ENCODE results near the gene SLC32A1. TPM values are rescaled to one million over a fixed set of nuclear protein-coding genes. Genes with fewer than 3 reads are reported as not detected.

Gene SLC32A1
- not detected for total RNA-seq

- no peak within 1 kb of the TSS for H3K4me3 ChIP-seq (ENCODE audit: low read depth, poor library complexity, severe bottlenecking)
- intact Hi-C loops (cut with DNase I; ENCODE audit: low total_unique reads) = no loop called here
- 1% methylated on average over 45 to 58 of the region's 76 CpGs for WGBS, 2 donors
- TF ChIP-seq POLR2A (IDR thresholded peaks at IDR 0.05) (no peak), CTCF (IDR thresholded peaks at IDR 0.05) (no peak)
- no peak for DNase-seq (ENCODE audit: low spot score in 2 of 2)
Measured at GRCh38 chr20:38723848-38724625, at the start of gene SLC32A1. Gene SLC32A1 (plus strand): TSS chr20:38724486. CDS start chr20:38724725, 239 bp downstream.

- no peak overlapping the region for H3K4me3 ChIP-seq (ENCODE audit: low read depth, poor library complexity, severe bottlenecking)
- intact Hi-C loops (cut with DNase I; ENCODE audit: low total_unique reads) = no loop called here
- DNase-seq (ENCODE audit: low spot score in 2 of 2) = peak in 1 of 2 donors; percentile 68
- no peak for TF ChIP-seq POLR2A (IDR thresholded peaks at IDR 0.05)
- no peak for TF ChIP-seq CTCF (IDR thresholded peaks at IDR 0.05)
- WGBS, 2 donors = 26 to 38% methylated on average over 13 of the region's 13 CpGs
Measured at GRCh38 chr20:38674765-38675133, 49.5 kb upstream of the SLC32A1 start.

GRCh38 chr20:38676576-38676975 is 47.7 kb upstream of the SLC32A1 start:
- no peak overlapping the region for H3K4me3 ChIP-seq (ENCODE audit: low read depth, poor library complexity, severe bottlenecking)
- 73 to 86% methylated on average over 5 of the region's 5 CpGs for WGBS, 2 donors
- peak in 1 of 2 donors; percentile 70 for DNase-seq (ENCODE audit: low spot score in 2 of 2)
- intact Hi-C loops (cut with DNase I; ENCODE audit: low total_unique reads) = no loop called here
- TF ChIP-seq POLR2A (IDR thresholded peaks at IDR 0.05) (no peak), CTCF (IDR thresholded peaks at IDR 0.05) (no peak)

GRCh38 chr20:38680500-38681306 is 43.6 kb upstream of the SLC32A1 start:
- 40 to 51% methylated on average over 9 of the region's 9 CpGs for WGBS, 2 donors
- H3K4me3 ChIP-seq (ENCODE audit: low read depth, poor library complexity, severe bottlenecking) = no peak overlapping the region
- TF ChIP-seq CTCF (IDR thresholded peaks at IDR 0.05) (no peak), POLR2A (IDR thresholded peaks at IDR 0.05) (no peak)
- DNase-seq (ENCODE audit: low spot score in 2 of 2) = peak in 1 of 2 donors; percentile 25
- intact Hi-C loops (cut with DNase I; ENCODE audit: low total_unique reads) = no loop called here

GRCh38 chr20:38685271-38685670 is 39.0 kb upstream of the SLC32A1 start:
- TF ChIP-seq POLR2A (IDR thresholded peaks at IDR 0.05) (no peak), CTCF (IDR thresholded peaks at IDR 0.05) (no peak)
- intact Hi-C loops (cut with DNase I; ENCODE audit: low total_unique reads) = no loop called here
- WGBS, 2 donors = 52 to 67% methylated on average over 2 of the region's 2 CpGs
- no peak overlapping the region for H3K4me3 ChIP-seq (ENCODE audit: low read depth, poor library complexity, severe bottlenecking)
- DNase-seq (ENCODE audit: low spot score in 2 of 2) = no peak
